NCI-H1930 (cell line): ENCODE measurements around the gene OR2AG2.

Source experiments
- DNase-seq, 2 experiments: peaks; one replicate each; lab custom pipeline; 2025; lab: John Stamatoyannopoulos, UW

Gene OR2AG2

DNA sequence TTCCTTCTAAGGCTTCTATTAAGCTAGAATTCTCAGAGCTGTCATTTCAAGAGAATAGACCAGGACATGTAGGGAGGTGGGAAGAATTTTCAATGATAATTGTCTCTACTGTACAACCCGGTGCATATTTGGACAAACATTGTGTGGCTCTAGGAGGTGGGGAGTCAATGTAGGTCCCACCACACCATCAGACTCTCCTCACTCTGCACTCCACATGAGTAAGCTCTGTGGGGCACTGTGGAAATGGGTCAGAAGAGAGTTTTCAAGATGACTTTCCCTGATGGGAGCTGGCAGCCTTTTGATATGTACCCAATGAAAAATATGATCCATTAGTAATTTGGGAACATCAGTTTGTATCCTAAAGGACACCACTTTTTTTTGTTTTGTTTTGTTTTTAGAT, 33.2 kb downstream of the OR2AG2 start:
- DNase-seq, result no peak

- DNase-seq, result peak in 1 of 2 experiments; percentile 45
Observed at GRCh38 chr11:6737872-6738466, 33.8 kb downstream of the OR2AG2 start.

DNA sequence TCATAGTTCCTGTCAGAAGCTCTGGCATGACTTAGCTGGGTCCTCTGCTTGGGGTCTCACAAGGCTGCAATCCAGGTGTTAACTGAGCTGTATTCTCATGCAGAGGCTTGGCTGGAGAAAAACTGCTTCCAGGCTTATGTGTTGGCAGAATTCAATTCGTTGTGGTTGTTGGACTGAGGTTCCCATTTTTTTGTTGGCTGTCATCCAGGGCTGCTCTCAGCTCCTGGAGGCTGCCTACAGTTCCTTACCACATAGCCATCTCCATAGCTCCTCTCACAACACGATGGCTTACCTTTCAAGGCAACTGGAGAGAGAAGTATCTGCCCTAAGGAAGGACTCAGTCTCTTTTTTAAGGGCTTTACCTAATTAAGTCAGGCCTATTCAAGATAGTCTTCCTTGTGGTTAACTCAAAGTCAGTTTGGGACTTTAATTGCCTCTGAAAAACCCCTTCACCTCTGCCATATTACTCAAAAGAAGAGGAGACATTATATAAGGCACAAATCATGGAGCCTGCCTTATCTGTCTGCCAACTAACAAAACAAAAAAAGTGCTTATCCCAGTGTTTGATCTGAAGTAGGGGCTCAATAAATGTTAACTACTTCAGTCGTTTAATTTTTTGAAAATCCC, 35.2 kb downstream of the OR2AG2 start:
- no peak for DNase-seq

GRCh38 chr11:6735306-6735705, 36.5 kb downstream of the OR2AG2 start:
- DNase-seq, result no peak

DNA sequence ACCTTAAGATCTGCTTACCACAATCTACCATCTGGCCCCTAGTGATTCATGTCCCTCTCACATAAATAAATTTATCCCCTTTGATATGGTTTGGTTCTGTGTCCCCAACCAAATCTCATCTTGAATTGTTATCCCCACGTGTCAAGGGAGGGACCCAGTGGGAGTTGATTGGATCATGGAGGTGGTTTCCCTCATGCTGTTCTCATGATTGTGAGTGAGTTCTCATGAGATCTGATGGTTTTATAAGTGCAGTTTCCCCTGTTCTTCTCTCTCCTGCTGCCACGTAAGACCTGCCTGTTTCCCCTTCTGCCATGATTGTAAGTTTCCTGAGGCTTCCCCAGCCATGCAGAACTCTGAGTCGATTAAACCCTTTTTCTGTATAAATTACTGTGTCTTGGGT, 37.2 kb downstream of the OR2AG2 start:
- DNase-seq, result no peak

GRCh38 chr11:6733326-6734275, 38.2 kb downstream of the OR2AG2 start:
- no peak for DNase-seq

DNA sequence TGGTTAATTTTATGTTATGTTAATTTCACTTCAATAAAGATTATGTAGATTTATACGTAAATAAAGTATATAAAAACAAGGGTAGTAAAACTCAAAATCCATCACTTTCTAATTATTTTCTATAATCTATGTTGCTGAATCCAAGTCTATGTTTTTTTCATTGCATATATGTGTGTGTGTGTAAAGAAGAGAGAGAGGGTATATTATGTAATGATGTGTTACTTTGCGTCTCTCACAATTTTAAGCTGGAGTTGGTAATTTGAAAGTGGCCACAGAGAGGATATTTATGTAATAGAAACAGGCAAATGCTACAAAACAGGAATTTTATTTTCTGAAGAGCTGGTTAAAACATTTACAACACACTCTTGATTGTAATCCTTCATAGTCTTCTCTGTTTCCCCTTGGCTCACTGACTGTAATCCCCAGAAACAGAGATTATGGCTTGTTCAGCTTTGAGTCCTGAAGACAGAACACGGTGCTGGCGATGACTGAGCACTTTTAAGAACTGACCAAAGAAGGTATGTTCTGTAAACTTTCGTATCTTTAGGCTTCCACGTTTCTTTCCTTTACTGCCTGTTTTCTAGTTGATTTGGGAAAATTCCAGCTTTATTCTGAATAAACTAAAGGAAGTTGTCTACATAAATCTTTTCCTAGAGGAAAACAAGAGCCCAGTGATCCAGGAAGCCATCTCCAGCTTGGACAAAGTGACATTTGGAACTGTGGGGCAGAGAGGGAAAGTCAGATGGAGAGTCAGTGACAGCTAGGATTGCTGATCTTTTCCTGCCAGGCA, 43.6 kb downstream of the OR2AG2 start:
- no peak for DNase-seq

DNA sequence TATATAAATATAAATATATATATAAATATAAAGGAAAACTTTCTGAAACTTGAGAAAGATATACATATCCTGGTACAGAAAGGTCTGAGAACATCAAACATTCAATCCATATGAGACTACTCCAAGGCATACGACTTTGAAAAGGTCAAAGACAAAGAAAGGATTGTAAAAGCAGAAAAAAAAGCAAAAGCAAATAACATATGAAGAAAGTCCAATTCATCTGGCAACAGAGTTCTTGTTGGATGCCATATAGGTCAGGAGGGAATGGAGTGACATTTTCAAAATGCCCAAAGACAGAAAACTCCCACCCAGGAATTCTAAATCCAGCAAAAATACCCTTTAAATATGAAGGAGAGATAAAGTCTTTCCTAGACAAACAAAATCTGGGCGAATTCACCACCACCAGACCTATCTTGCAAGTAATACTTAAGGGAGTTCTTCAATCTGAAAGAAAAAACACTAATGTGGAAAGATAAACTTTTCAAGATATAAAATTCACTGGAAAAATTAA, 46.3 kb downstream of the OR2AG2 start:
- no peak for DNase-seq

GRCh38 chr11:6724013-6724412, 47.8 kb downstream of the OR2AG2 start:
- DNase-seq, result no peak

- no peak for DNase-seq
Observed at GRCh38 chr11:6721343-6721742, 50.4 kb downstream of the OR2AG2 start.

- DNase-seq, result no peak
Observed at GRCh38 chr11:6719576-6719975, 52.2 kb downstream of the OR2AG2 start.

- no peak for DNase-seq
Observed at GRCh38 chr11:6717426-6717825, 54.4 kb downstream of the OR2AG2 start.
